IMR-90 (cell line): ENCODE measurements around the gene NMUR2. TPM values are rescaled to one million over a fixed set of nuclear protein-coding genes. Genes with fewer than 3 reads are reported as not detected.

ENCODE experiments used
- ATAC-seq: fragments of 200-7000 bp; cut with Tn5 transposase; 2 replicates; pipeline ENCODE4 v1.9.1; 2020; ENCODE audit warnings: low read depth, mild to moderate bottlenecking, moderate library complexity
- BruUV-seq: library from RNA; stranded (reverse); fragments of 400-500 nt; replicated peaks from 2 replicates; lab custom pipeline; 2021; lab: Mats Ljungman, UMichigan
- CTCF ChIA-PET: fragments of 300-600 bp; formaldehyde crosslinking; extraction: SDS; loops from one replicate; lab custom pipeline; 2021; ENCODE audit warnings: antibody characterized with exemption; lab: Yijun Ruan, JAX
- POLR2A ChIA-PET: fragments of 300-600 bp; sonication (Branson Sonifier 250); formaldehyde crosslinking; loops from one replicate; lab custom pipeline; 2022; ENCODE audit warnings: antibody characterized with exemption; ENCODE audit not compliant: unreplicated experiment; lab: Charles Lee
- DNase-seq: peaks from one replicate; pipeline ENCODE4 v3.0.0; 2013
- H2AFZ ChIP-seq: replicated peaks from 2 replicates; pipeline ENCODE3; 2013; ENCODE audit warnings: low read length, mild to moderate bottlenecking; ENCODE audit not compliant: poor library complexity
- H2AK5ac ChIP-seq: 2 replicates; pipeline ENCODE4 v1.6.1; 2013; ENCODE audit warnings: low read depth, low read length, inconsistent platforms
- H2AK9ac ChIP-seq: replicated peaks from 2 replicates; pipeline ENCODE3; 2013; ENCODE audit warnings: mild to moderate bottlenecking, low read depth, low read length, moderate library complexity; ENCODE audit not compliant: poor library complexity
- H2BK120ac ChIP-seq: 2 replicates; pipeline ENCODE4 v1.6.1; 2013; ENCODE audit warnings: low read depth, low read length, inconsistent platforms
- H2BK15ac ChIP-seq: 3 replicates; pipeline ENCODE4 v1.6.1; 2013; ENCODE audit warnings: low read depth, low read length, inconsistent platforms
- H2BK20ac ChIP-seq: 2 replicates; pipeline ENCODE4 v1.6.1; 2013; ENCODE audit warnings: low read depth, mild to moderate bottlenecking, inconsistent platforms, low read length, moderate library complexity
- H2BK5ac ChIP-seq: 2 replicates; pipeline ENCODE4 v1.6.1; 2013; ENCODE audit warnings: mild to moderate bottlenecking, low read depth, low read length, inconsistent platforms; ENCODE audit not compliant: poor library complexity, severe bottlenecking
- H3K14ac ChIP-seq: replicated peaks from 2 replicates; pipeline ENCODE4 v1.6.1; 2013; ENCODE audit warnings: low read depth, low read length, inconsistent platforms
- H3K18ac ChIP-seq: 2 replicates; pipeline ENCODE4 v1.6.1; 2013; ENCODE audit warnings: low read depth, low read length, control low read depth
- H3K23ac ChIP-seq: 2 replicates; pipeline ENCODE4 v1.6.1; 2013; ENCODE audit warnings: low read depth, low read length, inconsistent platforms
- H3K27ac ChIP-seq: 2 replicates; pipeline ENCODE4 v1.5.1; 2013; ENCODE audit warnings: mild to moderate bottlenecking, control low read depth, low read length; ENCODE audit not compliant: insufficient read depth
- H3K27me3 ChIP-seq: 2 replicates; pipeline ENCODE4 v1.6.1; 2013; ENCODE audit warnings: low read length; ENCODE audit not compliant: control insufficient read depth, insufficient read depth
- H3K36me3 ChIP-seq: 2 replicates; pipeline ENCODE4 v1.6.1; 2013; ENCODE audit warnings: low read length, mixed read lengths; ENCODE audit not compliant: control insufficient read depth, insufficient read depth
- H3K4ac ChIP-seq: 2 replicates; pipeline ENCODE4 v1.6.1; 2013; ENCODE audit warnings: low read depth, low read length, inconsistent platforms
- H3K4me1 ChIP-seq: 2 replicates; pipeline ENCODE4 v1.6.1; 2013; ENCODE audit warnings: low read length, mixed read lengths; ENCODE audit not compliant: control insufficient read depth, insufficient read depth
- H3K4me2 ChIP-seq: 2 replicates; pipeline ENCODE4 v1.6.1; 2013; ENCODE audit warnings: low read depth, mild to moderate bottlenecking, control low read depth, low read length, moderate library complexity
- H3K4me3 ChIP-seq: 2 replicates; pipeline ENCODE4 v1.5.1; 2013; ENCODE audit warnings: low read depth, mild to moderate bottlenecking, control low read depth, low read length, moderate library complexity; ENCODE audit not compliant: insufficient read depth
- H3K56ac ChIP-seq: 2 replicates; pipeline ENCODE4 v1.6.1; 2013; ENCODE audit warnings: low read length, inconsistent platforms; ENCODE audit not compliant: insufficient read depth; ENCODE audit errors: extremely low read depth
- H3K79me1 ChIP-seq, 2 experiments: 2 replicates each; pipeline ENCODE4 v1.6.1; 2013; ENCODE audit warnings: low read length in 2 of 2, inconsistent platforms in 1 of 2, low read depth in 1 of 2
- H3K9ac ChIP-seq: 2 replicates; pipeline ENCODE4 v1.6.1; 2013; ENCODE audit warnings: low read depth, low read length, control low read depth
- H3K9me1 ChIP-seq: 2 replicates; pipeline ENCODE4 v1.6.1; 2013; ENCODE audit warnings: low read length, inconsistent platforms; ENCODE audit not compliant: insufficient read depth
- H3K9me3 ChIP-seq: 2 replicates; pipeline ENCODE4 v1.6.1; 2013; ENCODE audit warnings: low read length; ENCODE audit not compliant: control insufficient read depth, insufficient read depth
- H4K20me1 ChIP-seq: 2 replicates; pipeline ENCODE4 v1.6.1; 2013; ENCODE audit warnings: low read length, inconsistent platforms; ENCODE audit not compliant: insufficient read depth
- H4K5ac ChIP-seq: 2 replicates; pipeline ENCODE4 v1.6.1; 2013; ENCODE audit warnings: mild to moderate bottlenecking, low read depth, low read length, control low read depth
- H4K8ac ChIP-seq, 2 experiments: 2 replicates each; pipeline ENCODE4 v1.6.1; 2013; ENCODE audit warnings: low read depth in 2 of 2, low read length in 2 of 2, control low read depth in 1 of 2, inconsistent platforms in 1 of 2
- H4K91ac ChIP-seq: 2 replicates; pipeline ENCODE4 v1.6.1; 2013; ENCODE audit warnings: low read depth, low read length, inconsistent platforms; ENCODE audit not compliant: insufficient read depth
- BHLHE40 ChIP-seq: fragments of 150-350 bp; IDR thresholded peaks from 2 replicates; pipeline ENCODE4 v1.6.1; 2016; ENCODE audit warnings: mild to moderate bottlenecking, low read depth, low read length
- CEBPB ChIP-seq: IDR thresholded peaks from 2 replicates; pipeline ENCODE4 v1.6.1; 2012; ENCODE audit warnings: low read depth, low read length, improper control_type of control experiment
- CHD1 ChIP-seq: IDR thresholded peaks from 2 replicates; pipeline ENCODE4 v1.6.1; 2012; ENCODE audit warnings: low read depth, low read length, improper control_type of control experiment
- CTCF ChIP-seq: conservative IDR thresholded peaks from 2 replicates; pipeline ENCODE4 v1.5.1; 2012; ENCODE audit warnings: mild to moderate bottlenecking, low read depth, low read length, improper control_type of control experiment
- ELK1 ChIP-seq: fragments of 150-350 bp; IDR thresholded peaks from 2 replicates; pipeline ENCODE4 v1.6.1; 2016; ENCODE audit warnings: low read depth, mild to moderate bottlenecking, low read length, moderate library complexity, borderline replicate concordance
- FOS ChIP-seq: fragments of 150-350 bp; IDR thresholded peaks from 2 replicates; pipeline ENCODE4 v1.6.1; 2016; ENCODE audit warnings: low read depth, low read length
- MAZ ChIP-seq: IDR thresholded peaks from 2 replicates; pipeline ENCODE4 v1.6.1; 2012; ENCODE audit warnings: low read depth, mild to moderate bottlenecking, low read length, improper control_type of control experiment, moderate library complexity, borderline replicate concordance
- MXI1 ChIP-seq: IDR thresholded peaks from 2 replicates; pipeline ENCODE4 v1.6.1; 2012; ENCODE audit warnings: low read depth, mild to moderate bottlenecking, low read length, moderate library complexity, borderline replicate concordance
- NFE2L2 ChIP-seq: fragments of 150-350 bp; IDR thresholded peaks from 2 replicates; pipeline ENCODE4 v1.6.1; 2016; ENCODE audit warnings: low read depth, mild to moderate bottlenecking, low read length
- POLR2A ChIP-seq: IDR thresholded peaks from 2 replicates; pipeline ENCODE4 v1.6.1; 2012; ENCODE audit warnings: mild to moderate bottlenecking, low read depth, low read length
- RCOR1 ChIP-seq: IDR thresholded peaks from 2 replicates; pipeline ENCODE4 v1.6.1; 2012; ENCODE audit warnings: mild to moderate bottlenecking, low read length, improper control_type of control experiment; ENCODE audit not compliant: insufficient replicate concordance
- RFX5 ChIP-seq: IDR thresholded peaks from 2 replicates; pipeline ENCODE4 v1.8.0; 2012; ENCODE audit warnings: low read depth, mild to moderate bottlenecking, low read length, moderate library complexity
- SMC3 ChIP-seq: fragments of 150-350 bp; IDR thresholded peaks from 2 replicates; pipeline ENCODE4 v1.6.1; 2016; ENCODE audit warnings: low read depth, mild to moderate bottlenecking, antibody characterized with exemption, low read length, moderate library complexity
- WGBS, 2 experiments: methylation state at CpG; one replicate each; pipeline versions ENCODE4 v1.1.5 to v1.1.7; 2013; ENCODE audit warnings: missing lambda C conversion rate in 2 of 2; ENCODE audit not compliant: insufficient read length in 1 of 2; ENCODE audit errors: extremely low coverage in 2 of 2; 5-methylcytosine and 5-hydroxymethylcytosine counted together
- dilution Hi-C: fragments of 300-500 bp; cut with HindIII; formaldehyde crosslinking; loops from one replicate; pipeline ENCODE4 v1.14.3; 2018; ENCODE audit warnings: low sequenced_read_pairs; ENCODE audit not compliant: unreplicated experiment
- in situ Hi-C: fragments of 300-500 bp; cut with MboI; formaldehyde crosslinking; loops from 3 replicates; pipeline ENCODE4 v1.14.3; 2019; ENCODE audit warnings: low sequenced_read_pairs, inconsistent platforms, mixed read lengths
- intact Hi-C: fragments of 100-400 bp; cut with micrococcal nuclease; formaldehyde crosslinking; loops from 2 replicates; pipeline ENCODE4 v1.10.0; 2022
- polyA plus RNA-seq, 3 experiments: library from polyadenylated mRNA; depleted of rRNA; stranded (reverse); fragments of >200 nt; gene quantifications; 2 replicates each; pipeline ENCODE4 v1.2.3, GENCODE V29; 2012; ENCODE audit warnings: low replicate concordance in 1 of 3
- total RNA-seq: library from RNA; depleted of rRNA; stranded (reverse); fragments of >200 nt; gene quantifications from 2 replicates; pipeline ENCODE4 v1.2.3, GENCODE V29; 2012

The NMUR2 gene
- total and polyA plus RNA-seq, 2 of the 4 experiments (the other 2 are of a cell fraction) = not detected

DNA sequence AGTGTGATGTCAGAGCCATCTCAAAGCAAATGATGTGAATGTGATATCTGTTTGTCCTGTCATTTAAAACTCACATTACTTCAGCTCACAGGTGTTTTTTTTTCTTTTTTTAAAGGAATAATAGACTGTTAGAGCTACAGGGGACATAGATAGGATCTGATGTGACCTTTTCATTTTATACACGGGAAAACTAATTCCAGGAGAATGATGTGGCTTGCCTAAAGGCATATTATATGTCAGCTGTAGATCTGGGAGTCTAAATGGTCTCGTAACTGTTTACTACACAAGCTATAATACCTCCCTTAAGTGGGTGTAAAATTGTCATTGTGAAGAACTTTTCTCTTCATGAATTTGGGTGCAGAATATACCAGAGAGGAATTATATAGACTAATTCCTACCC lies 2.0 kb downstream of the NMUR2 start:
- dilution Hi-C loops = no loop called here
- H4K8ac ChIP-seq = no peak overlapping the region

More for the DNA sequence above, 2.0 kb downstream of the NMUR2 start:
- H2AK9ac ChIP-seq = no peak overlapping the region
- H2AFZ ChIP-seq = no peak overlapping the region
- H2BK5ac ChIP-seq = no peak overlapping the region
- BruUV-seq = no TSS peak
- TF ChIP-seq CTCF = no peak
- no peak for TF ChIP-seq CHD1
- no peak for TF ChIP-seq MXI1
- no peak for TF ChIP-seq POLR2A
- no peak for TF ChIP-seq CEBPB
- no peak for TF ChIP-seq RFX5
- no peak for TF ChIP-seq FOS
- TF ChIP-seq MAZ = no peak
- no peak for TF ChIP-seq ELK1
- no peak for TF ChIP-seq BHLHE40
- no peak for TF ChIP-seq SMC3
- no peak for TF ChIP-seq RCOR1
- no peak for TF ChIP-seq NFE2L2
- H3K4me1 ChIP-seq = no peaks in the 10 kb centered on the region
- H2BK15ac ChIP-seq = no peak overlapping the region
- H3K56ac ChIP-seq = no peak overlapping the region
- ChIA-PET CTCF (no interaction called here), POLR2A (no interaction called here)
- no peak overlapping the region for H2BK20ac ChIP-seq
- intact Hi-C loops = no loop called here
- WGBS, 2 experiments = no CpG with 5 or more reads among the region's 2 CpGs
- H3K79me1 ChIP-seq = no peaks in the 10 kb centered on the region
- no peaks in the 10 kb centered on the region for H3K9me1 ChIP-seq
- no peak overlapping the region for H2AK5ac ChIP-seq
- no peaks in the 10 kb centered on the region for H3K36me3 ChIP-seq
- H3K9ac ChIP-seq = no peak overlapping the region
- peaks cover 9% of the 10 kb centered on the region for H3K9me3 ChIP-seq
- no peak overlapping the region for H2BK120ac ChIP-seq
- H3K18ac ChIP-seq = no peak overlapping the region
- in situ Hi-C loops = no loop called here
- H3K23ac ChIP-seq = no peak overlapping the region
- H3K4me2 ChIP-seq = no peak overlapping the region
- no peak overlapping the region for H4K5ac ChIP-seq
- H3K27ac ChIP-seq = no peak overlapping the region
- H3K4me3 ChIP-seq = no peak overlapping the region
- H4K20me1 ChIP-seq = no peaks in the 10 kb centered on the region
- H3K27me3 ChIP-seq = no peaks in the 10 kb centered on the region
- no peak overlapping the region for H4K91ac ChIP-seq
- no peak overlapping the region for H3K14ac ChIP-seq
- DNase-seq (no peak), ATAC-seq (no peak)
- no peak overlapping the region for H3K4ac ChIP-seq
